Heart right ventricle (tissue), 16 donors: ENCODE data around the gene EFEMP2. TPM values are rescaled to one million over a fixed set of nuclear protein-coding genes. Genes with fewer than 3 reads are reported as not detected.

Experiments
- ATAC-seq, 8 donors: fragments of 200-7000 bp; cut with Tn5 transposase; one replicate each; pipeline ENCODE4 v1.9.1; 2020; ENCODE audit warnings: mild to moderate bottlenecking in 8 of 8, moderate library complexity in 8 of 8, moderate number of reproducible peaks in 1 of 8
- DNase-seq, 2 donors: peaks; one replicate each; pipeline ENCODE4 v3.0.0-alpha.2; 2020
- H3K27ac ChIP-seq, 10 donors: fragments of 200-600 bp; sonication (generic) in 2 of 10; one replicate each; pipeline versions ENCODE4 v1.5.0 to v1.8.0; 2020 to 2022; ENCODE audit warnings: mild to moderate bottlenecking in 3 of 10
- H3K27me3 ChIP-seq, 7 donors: fragments of 200-600 bp; one replicate each; pipeline ENCODE4 v1.8.0; 2021 to 2022; ENCODE audit warnings: mild to moderate bottlenecking in 2 of 7
- H3K36me3 ChIP-seq, 9 donors: fragments of 200-600 bp; sonication (generic) in 1 of 9; one replicate each; pipeline versions ENCODE4 v1.5.0 to v1.8.0; 2020 to 2022; ENCODE audit warnings: mild to moderate bottlenecking in 2 of 9
- H3K4me1 ChIP-seq, 9 donors: fragments of 200-600 bp; sonication (generic) in 1 of 9; one replicate each; pipeline versions ENCODE4 v1.5.0 to v1.8.0; 2020 to 2022; ENCODE audit warnings: mild to moderate bottlenecking in 4 of 9
- H3K4me3 ChIP-seq, 10 donors: fragments of 200-600 bp; sonication (generic) in 2 of 10; one replicate each; pipeline versions ENCODE4 v1.5.0 to v1.8.0; 2020 to 2022; ENCODE audit warnings: mild to moderate bottlenecking in 7 of 10, moderate library complexity in 2 of 10
- H3K9me3 ChIP-seq, 11 donors: fragments of 200-600 bp in 10 of 11; sonication (generic) in 2 of 11; one replicate each; pipeline versions ENCODE4 v1.5.0 to v1.8.0; 2013 to 2022; ENCODE audit warnings: mild to moderate bottlenecking in 2 of 11, control low read depth in 1 of 11, moderate library complexity in 1 of 11
- WGBS, 2 donors: extraction: QIAGEN DNeasy Blood & Tissue Kit; methylation state at CpG; one replicate each; pipeline ENCODE4 v1.1.7; 2013; ENCODE audit warnings: inconsistent platforms in 1 of 2; 5-methylcytosine and 5-hydroxymethylcytosine counted together
- intact Hi-C, 10 donors: fragments of 100-400 bp; cut with DNase I; formaldehyde crosslinking; loops; one replicate each; pipeline versions ENCODE4 v1.11.1 to v1.14.2; 2022
- polyA plus RNA-seq, 2 donors: library from polyadenylated mRNA; stranded (reverse); fragments of 200-250 nt; gene quantifications; one replicate each; pipeline ENCODE4 v1.2.3, GENCODE V29; 2013
- total RNA-seq, 10 donors: library from RNA; stranded (reverse); fragmentation: NEBNext Ultra II Directional in 3 of 10; extraction: Animal tissue kit (Norgen Biotek cat#: 25700) in 3 of 10; gene quantifications; one replicate each; pipeline versions ENCODE4 v1.2.1 to v1.2.4, GENCODE V29; 2021 to 2023
- TF ChIP-seq, protein P1 (sequence below), 9 donors: fragments of 200-600 bp; sonication (generic) in 2 of 9; IDR thresholded peaks; one replicate each; pipeline versions ENCODE4 v1.5.0 to v1.8.0; 2021 to 2022; ENCODE audit warnings: antibody characterized with exemption in 9 of 9, mild to moderate bottlenecking in 5 of 9, moderate library complexity in 1 of 9
- donor health status: Arrhythmogenic right ventricular cardiomyopathy.
- donor health status: ischemic (EF 13 %, LVEDD 7.1; RV severe dilation, severe dysfunction).
- donor health status: healthy with polysubstance abuse.
- donor health status: DM: no; HTN: yes; CAD: no.
- donor health status: DM: no; HTN: no; CAD: no.
- donor health status: ischemic (EF 25% LVEDD 6.9; RV normal size, moderate dysfunction).
- donor health status: ischemic (EF 25% LVEDD 5.7; RV mildly dilated, moderate dysfunction).
- donor health status: healthy.
- donor health status: DM: yes; HTN: yes; CAD: no.
- donor health status: Ischemic cardiomyopathy.
- donor health status: ischemic (EF 35%, LVEDD 5.7; RV mildly dilated, moderate dysfunction).
- donor health status: nonischemic (EF 11% LVEDD 7.7; RV severe dilation, severe dysfunction).
- donor health status: DM: yes; HTN: yes; CAD: no.
- donor health status: PGD.
- donor health status: ischemic (EF 29% LVEDD 5.4; RV normal size, mild dysfunction).
- donor health status: nonischemic (EF 23%, LVEDD 6.1; RV moderate dilation, normal function).

Gene EFEMP2
- total and polyA plus RNA-seq, 12 donors: 54.8 to 133 (median 89.6) TPM

DNA sequence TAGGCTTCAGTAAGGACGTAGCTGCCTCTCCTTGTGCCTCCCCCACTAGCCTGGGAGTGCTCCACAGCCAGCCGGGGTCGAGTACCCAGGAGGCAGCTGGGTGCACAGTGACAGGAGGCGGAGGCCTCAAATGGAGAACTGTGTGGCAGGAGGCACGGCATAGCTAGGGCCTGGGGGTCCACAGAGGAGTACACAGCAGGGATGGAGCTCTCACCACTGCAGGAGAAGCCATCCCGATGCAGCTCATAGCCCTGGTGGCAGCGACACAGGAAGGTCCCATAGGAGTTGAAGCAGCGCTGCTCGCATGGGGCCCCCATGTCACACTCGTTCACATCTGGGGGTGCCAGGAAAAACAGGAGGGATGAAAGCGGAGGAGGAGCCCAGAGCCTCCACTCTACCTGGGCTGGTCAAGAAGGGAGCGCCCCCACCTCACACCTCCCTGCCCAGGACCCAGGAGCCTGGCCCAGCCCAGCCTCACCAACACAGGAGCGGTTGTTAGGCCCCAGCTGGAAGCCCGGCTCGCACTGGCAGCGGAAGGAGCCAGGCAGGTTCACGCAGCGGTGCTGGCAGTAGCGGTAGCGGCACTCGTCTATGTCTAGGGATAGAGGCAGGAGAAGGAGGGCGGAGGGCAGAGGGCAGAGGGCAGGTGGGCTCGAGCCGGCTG lies 2.8 kb downstream of the EFEMP2 start:
- intact Hi-C loops: no loop called here
- Histone ChIP-seq H3K9me3 (no peaks in the 10 kb centered on the region), H3K36me3 (peaks cover 0 to 63% (median 40%) of the 10 kb centered on the region in 9 donors), H3K27me3 (no peaks in the 10 kb centered on the region), H3K4me3 (no peak overlapping the region), H3K4me1 (peaks cover 16 to 44% (median 29%) of the 10 kb centered on the region in 9 donors), H3K27ac (peak overlapping the region in 5 of 10 donors; percentile 28 to 97 (median 96))
- WGBS, 2 donors: 84 to 86% methylated on average over 24 of the region's 24 CpGs
- DNase-seq: no peak
- TF ChIP-seq, protein P1, sequence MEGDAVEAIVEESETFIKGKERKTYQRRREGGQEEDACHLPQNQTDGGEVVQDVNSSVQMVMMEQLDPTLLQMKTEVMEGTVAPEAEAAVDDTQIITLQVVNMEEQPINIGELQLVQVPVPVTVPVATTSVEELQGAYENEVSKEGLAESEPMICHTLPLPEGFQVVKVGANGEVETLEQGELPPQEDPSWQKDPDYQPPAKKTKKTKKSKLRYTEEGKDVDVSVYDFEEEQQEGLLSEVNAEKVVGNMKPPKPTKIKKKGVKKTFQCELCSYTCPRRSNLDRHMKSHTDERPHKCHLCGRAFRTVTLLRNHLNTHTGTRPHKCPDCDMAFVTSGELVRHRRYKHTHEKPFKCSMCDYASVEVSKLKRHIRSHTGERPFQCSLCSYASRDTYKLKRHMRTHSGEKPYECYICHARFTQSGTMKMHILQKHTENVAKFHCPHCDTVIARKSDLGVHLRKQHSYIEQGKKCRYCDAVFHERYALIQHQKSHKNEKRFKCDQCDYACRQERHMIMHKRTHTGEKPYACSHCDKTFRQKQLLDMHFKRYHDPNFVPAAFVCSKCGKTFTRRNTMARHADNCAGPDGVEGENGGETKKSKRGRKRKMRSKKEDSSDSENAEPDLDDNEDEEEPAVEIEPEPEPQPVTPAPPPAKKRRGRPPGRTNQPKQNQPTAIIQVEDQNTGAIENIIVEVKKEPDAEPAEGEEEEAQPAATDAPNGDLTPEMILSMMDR (IDR thresholded peaks at IDR 0.05): no peak
- ATAC-seq: no peak

- Histone ChIP-seq H3K4me1 (peaks cover 16 to 41% (median 25%) of the 10 kb centered on the region in 9 donors), H3K27ac (no peak overlapping the region)
- 92 to 94% methylated on average over 3 of the region's 3 CpGs for WGBS, 2 donors
Measured at GRCh38 chr11:65868907-65869306, 3.7 kb downstream of the EFEMP2 start.

DNA sequence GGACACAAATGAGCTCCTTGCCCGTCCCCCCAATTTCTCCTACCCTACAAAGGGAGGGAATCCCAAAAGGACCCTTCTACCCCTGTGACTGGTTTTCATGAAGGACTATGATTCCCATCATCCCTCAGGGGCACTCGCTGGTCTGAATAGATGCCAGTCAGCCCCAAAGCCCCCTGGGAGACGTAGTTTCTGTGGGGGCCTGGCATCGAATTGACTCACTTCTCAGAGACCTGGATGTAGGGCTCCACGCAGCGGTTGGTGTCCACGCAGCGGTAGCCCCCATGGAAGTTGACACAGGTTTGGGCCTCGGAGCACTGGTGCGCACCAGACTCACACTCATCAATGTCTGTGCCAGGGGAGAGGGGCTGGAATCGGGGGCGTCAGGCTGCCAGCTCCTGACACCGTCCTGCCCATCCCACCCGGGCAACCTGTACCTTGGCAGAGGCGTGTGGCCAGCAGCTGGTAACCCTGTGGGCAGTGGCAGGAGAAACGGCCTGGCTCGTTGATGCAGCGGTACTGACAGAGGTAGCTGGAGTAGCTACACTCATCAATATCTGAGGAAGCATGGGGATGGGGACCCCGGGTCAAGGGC lies 4.4 kb downstream of the EFEMP2 start:
- peaks cover 0 to 79% (median 55%) of the 10 kb centered on the region in 9 donors for H3K36me3 ChIP-seq
- intact Hi-C loops: no loop called here
- no peaks in the 10 kb centered on the region for H3K27me3 ChIP-seq
- H3K4me3 ChIP-seq: no peak overlapping the region
- TF ChIP-seq, protein P1 (IDR thresholded peaks at IDR 0.05): no peak
- peaks cover 15 to 38% (median 23%) of the 10 kb centered on the region in 9 donors for H3K4me1 ChIP-seq
- H3K27ac ChIP-seq: no peak overlapping the region
- DNase-seq (no peak), ATAC-seq (no peak)
- H3K9me3 ChIP-seq: no peaks in the 10 kb centered on the region
- WGBS, 2 donors: 89 to 90% methylated on average over 19 of the region's 19 CpGs

More at GRCh38 chr11:65868907-65869306, 3.7 kb downstream of the EFEMP2 start:
- TF ChIP-seq, protein P1 (IDR thresholded peaks at IDR 0.05): no peak
- intact Hi-C loops: no loop called here
- ATAC-seq (no peak), DNase-seq (no peak)
- Histone ChIP-seq H3K4me3 (no peak overlapping the region), H3K27me3 (no peaks in the 10 kb centered on the region), H3K9me3 (no peaks in the 10 kb centered on the region), H3K36me3 (peaks cover 0 to 72% (median 49%) of the 10 kb centered on the region in 9 donors)

GRCh38 chr11:65867284-65868071 lies 5.1 kb downstream of the EFEMP2 start:
- no peak overlapping the region for H3K4me3 ChIP-seq
- peaks cover 14 to 37% (median 25%) of the 10 kb centered on the region in 9 donors for H3K4me1 ChIP-seq
- 57 to 60% methylated on average over 29 of the region's 29 CpGs for WGBS, 2 donors
- DNase-seq (no peak), ATAC-seq (no peak)
- peaks cover 0 to 86% (median 59%) of the 10 kb centered on the region in 9 donors for H3K36me3 ChIP-seq
- no peaks in the 10 kb centered on the region for H3K9me3 ChIP-seq
- intact Hi-C loops: no loop called here
- no peak overlapping the region for H3K27ac ChIP-seq
- no peaks in the 10 kb centered on the region for H3K27me3 ChIP-seq
- TF ChIP-seq, protein P1 (IDR thresholded peaks at IDR 0.05): no peak
